GM18868 (cell line): ENCODE data around the gene RHBG.

ENCODE experiments used
- ATAC-seq: cut with Tn5 transposase; IDR thresholded peaks from one replicate; pipeline ENCODE4 v1.9.1; 2021; ENCODE audit warnings: mild to moderate bottlenecking, moderate library complexity; ENCODE audit not compliant: unreplicated experiment

RHBG gene

GRCh38 chr1:156385534-156386031, 16.6 kb downstream of the RHBG start:
- no peak for ATAC-seq

GRCh38 chr1:156386134-156386901, 17.3 kb downstream of the RHBG start:
- no peak for ATAC-seq

GRCh38 chr1:156386949-156387869, 18.2 kb downstream of the RHBG start:
- no peak for ATAC-seq

GRCh38 chr1:156387870-156388173, 18.8 kb downstream of the RHBG start:
- ATAC-seq: no peak

GRCh38 chr1:156388174-156389137, 19.4 kb downstream of the RHBG start:
- ATAC-seq: no peak

GRCh38 chr1:156389311-156389710, 20.3 kb downstream of the RHBG start:
- ATAC-seq: no peak

- no peak for ATAC-seq
Measured at GRCh38 chr1:156390469-156391365, 21.7 kb downstream of the RHBG start.

GRCh38 chr1:156391366-156391677, 22.3 kb downstream of the RHBG start:
- ATAC-seq: no peak

- no peak for ATAC-seq
Measured at GRCh38 chr1:156391701-156392100, 22.7 kb downstream of the RHBG start.

GRCh38 chr1:156392452-156392853, 23.4 kb downstream of the RHBG start:
- ATAC-seq: no peak

- no peak for ATAC-seq
Measured at GRCh38 chr1:156393095-156393494, 24.1 kb downstream of the RHBG start.

- ATAC-seq: no peak
Measured at GRCh38 chr1:156394082-156394481, 25.1 kb downstream of the RHBG start.

GRCh38 chr1:156394835-156395461, 25.9 kb downstream of the RHBG start:
- ATAC-seq: no peak

- no peak for ATAC-seq
Measured at GRCh38 chr1:156399355-156400125, 30.5 kb downstream of the RHBG start.

GRCh38 chr1:156400191-156400935, 31.4 kb downstream of the RHBG start:
- ATAC-seq: no peak

- ATAC-seq: no peak
Measured at GRCh38 chr1:156401041-156401574, 32.1 kb downstream of the RHBG start.

- no peak for ATAC-seq
Measured at GRCh38 chr1:156401681-156402081, 32.7 kb downstream of the RHBG start.
